ENCODE data around the gene ZNF750. TPM values are rescaled to one million over a fixed set of nuclear protein-coding genes. Genes with fewer than 3 reads are reported as not detected.
"Not testable (repeated sequence)": the region's sequence is repeated elsewhere in the genome, so short reads cannot be mapped to it uniquely, and the experiment has no call there.

The ZNF750 gene
- total and polyA plus RNA-seq, 10 of the 15 experiments (the other 5 are each of a cell fraction or from before 2014, with no cell fraction given), result 0.06 TPM; not detected in 9

DNA sequence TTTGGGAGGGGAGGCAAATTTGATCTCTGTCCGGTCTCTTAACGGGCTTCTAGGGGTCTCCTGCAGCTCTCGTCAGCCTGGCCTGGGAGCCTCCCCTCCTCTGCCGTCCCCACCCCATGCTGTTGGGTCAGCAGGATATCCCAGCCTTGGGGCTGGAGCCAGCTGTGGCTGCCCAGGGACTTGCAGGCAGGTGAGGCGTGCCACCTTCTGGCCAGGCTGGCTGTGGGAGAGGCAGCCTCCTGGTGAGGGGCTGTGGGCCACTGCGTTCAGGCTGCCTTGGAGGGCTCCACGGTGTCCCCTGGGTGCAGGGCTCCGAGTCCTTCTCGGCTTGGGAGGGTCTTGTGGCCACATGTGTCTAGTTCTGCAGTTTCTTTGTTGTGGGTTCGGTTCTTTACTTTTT, 53.4 kb downstream of the ZNF750 start:
- RAD21 ChIA-PET (ENCODE audit: unreplicated experiment), result no interaction called here
- DNase-seq (ENCODE audit: low read depth, low spot score), result no peak
- no peak for FAIRE-seq
- ATAC-seq, result no peak
- no peak overlapping the region for H3K4me2 ChIP-seq (ENCODE audit: control insufficient read depth, insufficient read depth)
- no peak overlapping the region for H3K4me3 ChIP-seq
- H3K27me3 ChIP-seq (replicated peaks in 1 of 2; ENCODE audit: control insufficient read depth in 2 of 2, insufficient read depth in 2 of 2, low read length in 1 of 2), result no peaks in the 10 kb centered on the region
- in situ Hi-C loops (cut with MboI) (no loop called here), intact Hi-C loops (cut with micrococcal nuclease; ENCODE audit: unreplicated experiment) (loop anchor here (10.0 kb wide), 1 partner anchor 78 kb away; no protein-coding TSS in a partner anchor)
- no peak overlapping the region for H3K9ac ChIP-seq (ENCODE audit: control insufficient read depth, insufficient read depth, low read length)
- POLR2A ChIA-PET, result no interaction called here
- no peak overlapping the region for H2AFZ ChIP-seq (ENCODE audit: control insufficient read depth, low read depth, low read length)
- SMC1A ChIA-PET (ENCODE audit: uncharacterized antibody, unreplicated experiment), result no interaction called here
- no peaks in the 10 kb centered on the region for H3K9me3 ChIP-seq (replicated peaks; ENCODE audit: control insufficient read depth, insufficient read depth, low read length)
- TF ChIP-seq NR2C1 (IDR thresholded peaks at IDR 0.05), result no peak
- H3K79me2 ChIP-seq (ENCODE audit: control insufficient read depth, insufficient read depth, low read length), result no peaks in the 10 kb centered on the region
- H3K27ac ChIP-seq (ENCODE audit: control insufficient read depth, insufficient read depth), result no peak overlapping the region
- peaks cover 8% of the 10 kb centered on the region; the same call in 1 of the 2 replicates for H3K4me1 ChIP-seq (ENCODE audit: control insufficient read depth, insufficient read depth, low read length)
- BruUV-seq (replicated peaks), result no TSS peak
- H3K36me3 ChIP-seq (ENCODE audit: control insufficient read depth in 2 of 2, insufficient read depth in 2 of 2, low read length in 1 of 2), result peaks cover 3 to 13% of the 10 kb centered on the region in 2 experiments; a peak in 3 of 4 replicates
- H4K20me1 ChIP-seq (ENCODE audit: control insufficient read depth, insufficient read depth), result no peaks in the 10 kb centered on the region; the same call in 1 of the 2 replicates
- 97% methylated on average over 10 of the region's 10 CpGs for WGBS (ENCODE audit: insufficient coverage, insufficient replicate concordance, low lambda C conversion rate, missing lambda C conversion rate)
- CTCF ChIA-PET, result no interaction called here

- H3K9ac ChIP-seq (ENCODE audit: control insufficient read depth, insufficient read depth, low read length); H2AFZ ChIP-seq (ENCODE audit: control insufficient read depth, low read depth, low read length); H3K79me2 ChIP-seq (ENCODE audit: control insufficient read depth, insufficient read depth, low read length); in situ Hi-C loops (cut with MboI); H3K9me3 ChIP-seq (replicated peaks; ENCODE audit: control insufficient read depth, insufficient read depth, low read length); BruUV-seq (replicated peaks); H4K20me1 ChIP-seq (ENCODE audit: control insufficient read depth, insufficient read depth); DNase-seq (ENCODE audit: low read depth, low spot score); CTCF ChIA-PET; H3K4me2 ChIP-seq (ENCODE audit: control insufficient read depth, insufficient read depth); H3K4me1 ChIP-seq (ENCODE audit: control insufficient read depth, insufficient read depth, low read length); RAD21 ChIA-PET (ENCODE audit: unreplicated experiment); FAIRE-seq; H3K27me3 ChIP-seq (replicated peaks in 1 of 2; ENCODE audit: control insufficient read depth in 2 of 2, insufficient read depth in 2 of 2, low read length in 1 of 2); POLR2A ChIA-PET; SMC1A ChIA-PET (ENCODE audit: uncharacterized antibody, unreplicated experiment); ATAC-seq; H3K27ac ChIP-seq (ENCODE audit: control insufficient read depth, insufficient read depth); H3K4me3 ChIP-seq: not testable (repeated sequence)
- H3K36me3 ChIP-seq (ENCODE audit: control insufficient read depth in 2 of 2, insufficient read depth in 2 of 2, low read length in 1 of 2), result peaks cover 4 to 13% of the 10 kb centered on the region in 2 experiments; a peak in 3 of 4 replicates
- WGBS (ENCODE audit: insufficient coverage, insufficient replicate concordance, low lambda C conversion rate, missing lambda C conversion rate), result 98% methylated on average over 16 of the region's 16 CpGs
- intact Hi-C loops (cut with micrococcal nuclease; ENCODE audit: unreplicated experiment), result loop anchor here (10.0 kb wide), 1 partner anchor 79 kb away; no protein-coding TSS in a partner anchor
Observed at GRCh38 chr17:82785581-82785980, 54.2 kb downstream of the ZNF750 start.
